Breast epithelium (tissue), 3 donors: Measurements from ENCODE around the gene LCP2.

Experiments used
- CTCF ChIP-seq, 3 donors: fragments of 450-650 bp; IDR thresholded peaks; one replicate each; pipeline ENCODE4 v1.5.1; 2016 to 2017; ENCODE audit warnings: antibody characterized with exemption in 3 of 3, mild to moderate bottlenecking in 3 of 3, moderate library complexity in 3 of 3
- POLR2A ChIP-seq: fragments of 450-650 bp; IDR thresholded peaks from one replicate; pipeline ENCODE4 v1.6.1; 2016; ENCODE audit warnings: antibody characterized with exemption, mild to moderate bottlenecking, moderate library complexity

DNA sequence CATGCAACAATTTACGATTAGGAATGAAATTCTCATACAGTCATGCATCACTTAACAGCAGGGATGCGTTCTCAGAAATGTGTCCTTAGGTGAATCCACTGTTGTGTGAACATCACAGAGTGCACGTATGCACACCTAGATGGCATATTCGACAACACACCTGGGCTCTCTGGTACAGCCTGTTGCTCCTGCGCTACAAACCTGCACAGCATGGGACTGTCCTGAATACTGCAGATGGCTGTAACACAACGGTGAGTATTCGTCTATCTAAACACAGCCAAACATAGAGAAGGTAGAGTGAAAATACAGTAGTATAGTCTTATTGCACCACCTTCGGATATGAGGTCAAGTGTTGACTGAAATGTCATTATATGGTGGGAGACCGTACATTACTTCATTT is 44.0 kb upstream of the LCP2 start:
- TF ChIP-seq CTCF (IDR thresholded peaks at IDR 0.05) (no peak), POLR2A (no peak)
